DMS 273 treated with DMSO at 0.1 percent for 48 hours (cell line): ENCODE results near the gene C6orf136.
A peak's percentile ranks its signal among the peaks of the same experiment; 100 is the strongest.
"Not testable (repeated sequence)": the region's sequence is repeated elsewhere in the genome, so short reads cannot be mapped to it uniquely, and the experiment has no call there.

Experiments
- DNase-seq: peaks from one replicate; lab custom pipeline; 2025; lab: John Stamatoyannopoulos, UW

C6orf136 gene

GRCh38 chr6:30657922-30658321 lies 11.0 kb downstream of the C6orf136 start:
- DNase-seq = not testable (repeated sequence)

DNA sequence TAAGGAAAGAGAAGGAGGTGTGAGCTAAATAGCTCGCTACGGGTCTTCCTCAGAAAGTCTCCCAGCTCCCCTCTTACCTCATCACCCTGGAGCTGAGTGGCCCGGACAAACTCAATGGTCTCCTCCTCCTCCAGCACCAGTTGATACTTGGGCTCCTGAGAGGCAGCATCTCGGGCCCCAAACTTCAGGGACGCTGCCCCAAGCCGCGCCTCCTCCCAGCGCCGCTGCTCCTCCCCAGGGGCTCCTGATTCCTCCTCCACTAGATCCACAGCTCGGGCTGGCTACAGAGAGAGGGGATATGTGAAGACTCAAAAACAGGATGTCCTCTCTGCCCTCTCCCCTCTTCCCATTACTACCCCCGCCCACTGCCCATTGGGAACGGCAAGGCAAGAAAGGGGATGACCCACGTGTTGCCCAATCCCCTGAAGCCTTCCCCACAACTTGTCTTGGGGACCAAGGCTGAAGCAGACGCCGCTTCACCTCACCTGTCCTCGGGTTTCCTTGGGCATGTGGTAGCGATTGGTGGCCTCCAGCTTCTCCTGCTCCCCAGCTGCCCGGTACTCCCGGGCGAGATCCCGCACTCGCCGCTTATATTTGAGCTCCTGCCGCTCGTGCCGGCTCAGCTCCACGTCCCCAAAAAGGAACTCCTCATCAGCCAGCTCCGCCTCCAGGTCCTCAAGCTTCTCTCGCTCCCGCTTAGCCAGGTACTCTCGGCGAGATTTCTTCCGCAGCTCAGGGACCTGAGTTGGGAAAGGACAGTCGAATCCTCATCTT lies 18.2 kb downstream of the C6orf136 start:
- DNase-seq = no peak

DNA sequence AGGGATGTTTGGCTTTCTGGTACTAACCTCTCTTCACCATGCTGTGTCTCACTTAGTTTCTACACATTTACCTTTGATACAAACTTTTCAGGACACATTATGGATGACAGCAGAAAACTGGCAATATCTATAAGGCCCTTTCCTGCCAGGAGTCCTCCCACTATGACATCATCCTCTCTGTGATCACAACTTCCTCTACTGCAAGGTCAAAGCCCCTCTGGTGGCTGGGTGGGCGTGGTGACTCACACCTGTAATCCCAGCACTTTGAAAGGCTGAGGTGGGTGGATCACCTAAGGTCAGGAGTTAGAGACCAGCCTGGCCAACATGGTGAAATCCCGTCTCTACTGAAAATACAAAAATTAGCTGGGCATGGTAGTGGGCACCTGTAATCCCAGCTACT lies 19.4 kb downstream of the C6orf136 start:
- not testable (repeated sequence) for DNase-seq

GRCh38 chr6:30670760-30671527 lies 24.0 kb downstream of the C6orf136 start:
- no peak for DNase-seq

GRCh38 chr6:30672445-30673253 lies 25.7 kb downstream of the C6orf136 start, which contains the start of gene DHX16:
Gene DHX16 (minus strand): TSS chr6:30673006. CDS start chr6:30672841, 165 bp downstream.
- peak; percentile 97 for DNase-seq

DNA sequence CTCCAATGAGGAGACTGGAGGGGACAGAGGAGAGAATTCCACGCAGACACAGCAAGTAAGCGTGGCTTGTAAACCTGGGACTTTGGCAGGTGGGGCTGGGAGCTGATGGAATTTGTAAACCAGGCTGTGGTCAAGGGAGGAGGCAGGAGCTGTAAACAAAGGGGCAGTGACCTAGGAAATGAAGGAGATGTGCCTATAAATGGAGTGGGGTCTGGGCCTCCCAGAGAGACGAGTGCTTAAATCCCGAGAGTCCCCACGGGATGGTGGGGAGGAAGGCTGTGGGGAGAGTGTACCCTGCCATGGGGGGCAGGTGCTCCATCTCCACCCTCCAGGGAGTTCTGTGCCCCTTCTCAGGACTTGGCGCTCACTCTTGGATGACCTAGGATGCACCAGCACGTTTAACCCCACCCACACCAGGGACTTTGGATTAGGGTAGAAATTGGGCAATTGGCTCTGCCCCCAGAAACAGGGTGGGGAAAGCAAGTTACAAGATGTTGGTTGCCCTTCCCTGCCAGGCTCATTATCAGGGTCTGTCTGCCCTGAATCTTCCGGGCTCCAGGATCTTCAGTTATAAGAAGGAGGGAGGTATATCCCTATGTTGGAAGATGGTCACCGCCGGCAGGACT lies 29.8 kb downstream of the C6orf136 start:
- DNase-seq = no peak

GRCh38 chr6:30678964-30679726 lies 32.2 kb downstream of the C6orf136 start:
- peak; percentile 45 for DNase-seq

DNA sequence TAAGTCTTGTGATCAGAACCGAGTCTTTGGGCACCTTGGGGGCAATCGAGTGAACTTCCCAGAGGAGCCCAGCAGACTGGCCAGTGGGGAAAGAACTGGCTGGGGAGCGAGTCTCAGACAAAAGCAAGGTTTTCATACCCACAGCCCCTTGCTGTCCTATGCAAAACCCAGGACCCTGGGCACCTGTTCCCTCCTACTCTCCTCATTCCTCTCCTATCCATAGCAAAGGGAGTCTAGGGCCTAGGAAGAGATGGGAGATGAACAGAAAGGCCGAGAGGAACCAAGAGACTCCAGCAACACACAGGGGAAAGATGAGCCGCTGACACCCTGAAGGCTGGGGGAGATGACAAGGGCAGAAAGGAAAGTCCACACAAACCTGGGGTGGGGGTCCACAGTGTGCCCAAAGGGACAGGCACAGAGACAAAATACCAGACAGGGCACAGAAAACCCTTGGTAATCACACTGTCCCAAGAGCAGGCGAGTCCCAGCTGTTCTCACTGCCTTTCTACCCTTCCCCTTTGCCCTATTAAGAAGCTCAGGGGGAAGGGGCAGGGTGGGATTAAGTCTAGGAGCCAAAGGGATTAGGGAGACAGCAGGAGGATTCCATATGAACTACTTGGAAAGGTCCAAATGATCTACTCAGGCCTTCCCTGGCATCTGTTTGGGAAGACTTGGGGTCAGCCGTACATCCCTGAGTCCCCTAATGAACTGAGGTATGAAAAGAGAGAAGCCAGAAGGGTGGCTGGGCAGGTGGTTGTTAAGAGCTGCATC lies 33.0 kb downstream of the C6orf136 start:
- no peak for DNase-seq

- DNase-seq = no peak
These were observed 34.8 kb downstream of the C6orf136 start for GRCh38 chr6:30681766-30682142.

- no peak for DNase-seq
These were observed 35.5 kb downstream of the C6orf136 start for GRCh38 chr6:30682143-30683117.

DNA sequence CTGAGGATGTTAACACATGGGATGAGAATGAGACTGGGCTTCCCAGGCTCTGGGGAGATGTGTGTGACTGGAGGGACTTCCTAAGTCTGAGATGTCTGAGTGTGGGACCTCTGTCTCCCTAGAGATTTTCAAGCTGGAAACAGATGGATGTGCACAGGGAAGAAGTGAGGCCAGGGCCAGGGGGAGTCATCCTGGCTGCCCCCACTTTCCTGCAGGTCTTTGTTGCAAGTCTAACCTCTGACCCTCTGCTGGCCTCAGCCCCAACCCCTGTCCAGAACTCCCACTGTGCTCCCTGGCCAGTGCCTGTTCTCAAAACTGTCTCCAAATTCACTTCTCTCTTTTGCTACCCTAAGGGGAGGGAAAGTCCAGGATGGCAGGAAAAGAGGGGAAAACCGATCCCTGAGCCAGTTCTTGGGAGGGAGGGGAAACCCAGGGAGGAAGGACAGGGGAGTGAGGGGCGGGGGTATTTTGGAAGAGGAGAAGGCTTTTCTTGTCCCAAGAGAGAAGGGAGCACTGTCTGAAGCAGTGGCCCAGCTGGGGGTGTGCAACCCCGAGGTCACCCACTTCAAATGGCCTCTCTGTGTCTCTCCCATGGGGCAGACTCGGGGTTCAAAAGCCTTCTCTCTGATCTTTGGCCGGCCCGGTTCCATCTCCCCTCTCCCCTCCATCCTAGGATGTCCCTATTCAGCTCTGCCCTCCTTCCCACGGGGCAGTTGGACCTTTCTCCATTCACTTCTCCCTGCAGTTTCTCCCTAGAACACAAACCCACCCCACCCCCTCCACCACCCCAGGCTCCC lies 36.4 kb downstream of the C6orf136 start:
- DNase-seq = no peak

GRCh38 chr6:30683980-30684338 lies 37.0 kb downstream of the C6orf136 start:
- no peak for DNase-seq

DNA sequence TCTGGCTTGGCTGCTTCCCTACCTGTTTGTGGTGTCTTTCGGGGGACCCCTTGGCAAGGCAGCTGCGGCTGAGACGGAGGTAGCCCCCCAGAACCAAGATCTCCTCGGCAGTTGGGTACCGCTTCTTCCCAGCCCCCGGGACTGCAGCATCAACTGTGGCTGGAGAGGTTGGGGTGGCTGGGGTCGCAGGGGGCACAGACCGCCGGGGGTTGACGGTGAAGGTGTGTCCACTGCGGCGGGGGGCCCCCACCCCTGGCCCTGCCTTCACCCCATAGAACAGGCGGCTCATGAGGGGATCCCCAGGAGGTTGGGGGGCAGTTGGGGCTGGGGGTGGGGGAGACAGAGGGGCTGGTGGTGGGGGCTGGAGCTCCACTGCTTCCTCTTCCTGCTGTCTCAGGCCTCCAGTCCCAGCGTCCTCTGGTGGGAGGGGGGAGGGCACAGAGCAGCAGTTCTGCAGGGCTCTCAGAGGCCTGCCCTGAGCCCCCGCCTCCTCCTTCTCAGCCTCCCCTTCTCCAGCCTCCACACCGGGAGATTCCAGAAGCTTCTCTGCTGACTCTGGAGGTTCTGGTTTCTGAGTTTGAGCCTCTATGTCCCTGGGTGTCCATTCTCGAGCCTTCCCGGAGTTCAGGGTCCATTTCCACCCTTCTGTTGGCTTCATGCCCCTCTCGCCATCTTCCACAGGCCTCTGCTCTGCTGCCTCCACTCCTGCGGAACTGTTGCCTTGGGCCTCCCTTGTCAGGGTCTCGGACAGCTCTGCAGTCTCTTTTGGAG lies 37.6 kb downstream of the C6orf136 start:
- DNase-seq = no peak

- no peak for DNase-seq
These were observed 38.5 kb downstream of the C6orf136 start for GRCh38 chr6:30685157-30686008.

DNA sequence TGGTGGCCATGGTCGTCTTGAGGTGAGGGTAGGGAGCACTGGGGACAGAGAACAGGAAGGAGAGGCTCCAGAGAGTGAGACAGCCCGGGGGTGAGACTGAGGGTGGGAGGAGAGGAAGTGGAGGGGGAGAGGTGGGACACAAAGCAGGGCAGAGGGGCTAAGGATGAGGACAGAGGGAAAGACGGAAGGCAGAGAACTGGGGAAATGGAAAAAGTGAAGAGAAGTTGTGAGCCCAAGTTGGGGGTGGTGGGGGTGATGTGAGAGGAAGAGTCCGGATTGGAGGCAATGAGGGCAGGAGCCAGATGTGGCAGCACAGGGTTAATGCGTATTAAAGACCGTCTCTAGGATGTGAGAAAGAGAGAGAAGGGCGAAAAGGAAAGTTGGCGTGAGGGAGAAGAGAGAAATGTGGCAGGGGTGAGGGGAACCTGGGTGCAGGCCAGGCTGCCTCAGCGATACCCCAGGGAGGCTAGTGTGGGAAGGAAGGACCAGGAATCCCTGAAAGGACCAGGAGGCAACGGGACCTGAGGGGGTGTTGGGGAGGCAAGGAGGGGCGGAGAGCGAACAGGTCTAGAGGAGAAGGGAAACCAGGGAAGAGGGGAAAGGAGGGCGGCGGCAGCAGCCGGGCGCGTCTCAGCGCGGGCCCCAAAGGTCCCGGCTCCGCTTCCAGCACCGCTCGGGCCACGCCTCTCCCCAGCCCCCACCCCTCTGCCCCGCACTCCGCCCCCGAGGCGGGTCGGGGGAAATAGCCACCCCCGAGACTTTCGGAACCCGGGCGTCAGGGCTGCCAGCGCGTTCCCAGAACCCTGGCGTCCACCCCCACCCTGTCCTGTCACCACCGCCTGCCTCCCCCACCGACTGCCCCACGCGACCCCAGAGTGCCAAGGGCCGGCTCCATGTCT lies 39.3 kb downstream of the C6orf136 start, which contains the start of gene PPP1R18:
Gene PPP1R18 (minus strand): TSS at position 637 of the 899 bp plus-strand sequence. CDS start 627 bp downstream, at position 10.
- DNase-seq = no peak
